NCI-H2196 (cell line): ENCODE data around the gene OVOL2.

Experiments used
- DNase-seq: peaks from one replicate; lab custom pipeline; 2025; ENCODE audit not compliant: unreplicated experiment; lab: John Stamatoyannopoulos, UW

OVOL2 gene

GRCh38 chr20:18018100-18018499 is 39.6 kb downstream of the OVOL2 start:
- no peak for DNase-seq

- no peak for DNase-seq
Measured at GRCh38 chr20:18016772-18017171, 40.9 kb downstream of the OVOL2 start.

- no peak for DNase-seq
Measured at GRCh38 chr20:18014411-18014810, 43.3 kb downstream of the OVOL2 start.

- DNase-seq = no peak
Measured at GRCh38 chr20:18012901-18013300, 44.8 kb downstream of the OVOL2 start.

- DNase-seq = no peak
Measured at GRCh38 chr20:18011951-18012645, 45.6 kb downstream of the OVOL2 start.

GRCh38 chr20:18011482-18011881 is 46.2 kb downstream of the OVOL2 start:
- no peak for DNase-seq

GRCh38 chr20:18009116-18009515 is 48.6 kb downstream of the OVOL2 start:
- no peak for DNase-seq

GRCh38 chr20:18007534-18008292 is 50.0 kb downstream of the OVOL2 start:
- DNase-seq = no peak

- DNase-seq = no peak
Measured at GRCh38 chr20:18006684-18007083, 51.0 kb downstream of the OVOL2 start.

- DNase-seq = no peak
Measured at GRCh38 chr20:18005990-18006364, 51.7 kb downstream of the OVOL2 start.

GRCh38 chr20:18005170-18005989 is 52.3 kb downstream of the OVOL2 start:
- no peak for DNase-seq

- DNase-seq = no peak
Measured at GRCh38 chr20:18004384-18005031, 53.2 kb downstream of the OVOL2 start.

- DNase-seq = no peak
Measured at GRCh38 chr20:18003897-18004296, 53.8 kb downstream of the OVOL2 start.

GRCh38 chr20:18001131-18001921 is 56.4 kb downstream of the OVOL2 start:
- DNase-seq = peak; percentile 9

- no peak for DNase-seq
Measured at GRCh38 chr20:17999566-17999965, 58.1 kb downstream of the OVOL2 start.

- DNase-seq = no peak
Measured at GRCh38 chr20:17998446-17998845, 59.3 kb downstream of the OVOL2 start.

GRCh38 chr20:17995967-17996819 is 61.5 kb downstream of the OVOL2 start:
- peak; percentile 74 for DNase-seq

GRCh38 chr20:17993546-17993945 is 64.2 kb downstream of the OVOL2 start:
- no peak for DNase-seq

- peak; percentile 50 for DNase-seq
Measured at GRCh38 chr20:17992847-17993513, 64.7 kb downstream of the OVOL2 start.
